ENCODE data around the gene TRIO.

The TRIO gene

GRCh38 chr5:14252793-14253192 is 109.7 kb downstream of the TRIO start:
- H3K4me3 ChIP-seq (ENCODE audit: control insufficient read depth, low read depth, low read length) = no peak overlapping the region
- TF ChIP-seq CTCF (conservative IDR thresholded peaks at IDR 0.05; ENCODE audit: control insufficient read depth, insufficient read depth, low read depth, low read length) = no peak
- no peak for DNase-seq (ENCODE audit: low read depth)

GRCh38 chr5:14254686-14255085 is 111.5 kb downstream of the TRIO start:
- no peak overlapping the region for H3K4me3 ChIP-seq (ENCODE audit: control insufficient read depth, low read depth, low read length)
- no peak for TF ChIP-seq CTCF (conservative IDR thresholded peaks at IDR 0.05; ENCODE audit: control insufficient read depth, insufficient read depth, low read depth, low read length)
- no peak for DNase-seq (ENCODE audit: low read depth)

GRCh38 chr5:14256026-14256690 is 113.0 kb downstream of the TRIO start:
- TF ChIP-seq CTCF (conservative IDR thresholded peaks at IDR 0.05; ENCODE audit: control insufficient read depth, insufficient read depth, low read depth, low read length) = no peak
- no peak for DNase-seq (ENCODE audit: low read depth)
- no peak overlapping the region for H3K4me3 ChIP-seq (ENCODE audit: control insufficient read depth, low read depth, low read length)

- no peak for DNase-seq (ENCODE audit: low read depth)
- H3K4me3 ChIP-seq (ENCODE audit: control insufficient read depth, low read depth, low read length) = no peak overlapping the region
- TF ChIP-seq CTCF (conservative IDR thresholded peaks at IDR 0.05; ENCODE audit: control insufficient read depth, insufficient read depth, low read depth, low read length) = no peak
These were observed 113.7 kb downstream of the TRIO start for GRCh38 chr5:14256756-14257393.

- TF ChIP-seq CTCF (conservative IDR thresholded peaks at IDR 0.05; ENCODE audit: control insufficient read depth, insufficient read depth, low read depth, low read length) = no peak
- no peak for DNase-seq (ENCODE audit: low read depth)
These were observed 114.9 kb downstream of the TRIO start for GRCh38 chr5:14257995-14258403.

GRCh38 chr5:14258840-14259239 is 115.7 kb downstream of the TRIO start:
- no peak for TF ChIP-seq CTCF (conservative IDR thresholded peaks at IDR 0.05; ENCODE audit: control insufficient read depth, insufficient read depth, low read depth, low read length)
- DNase-seq (ENCODE audit: low read depth) = no peak
- no peak overlapping the region for H3K4me3 ChIP-seq (ENCODE audit: control insufficient read depth, low read depth, low read length)

More at GRCh38 chr5:14257995-14258403, 114.9 kb downstream of the TRIO start:
- no peak overlapping the region for H3K4me3 ChIP-seq (ENCODE audit: control insufficient read depth, low read depth, low read length)

Measured in fibroblast of mammary gland (primary cell).